NCI-H526 treated with DMSO at 0.1 percent for 48 hours (cell line): ENCODE results near the gene SMIM5.
"Not testable (repeated sequence)": the region's sequence is repeated elsewhere in the genome, so short reads cannot be mapped to it uniquely, and the experiment has no call there.

Experiments used
- DNase-seq: peaks from one replicate; lab custom pipeline; 2025; lab: John Stamatoyannopoulos, UW

Gene SMIM5

GRCh38 chr17:75632863-75633485 is at the start of gene SMIM5:
Gene SMIM5, plus strand, starts transcription at chr17:75633434. Its CDS starts 6,768 bp downstream, at chr17:75640202.
- peak; percentile 13 for DNase-seq

GRCh38 chr17:75584849-75585175 is 48.4 kb upstream of the SMIM5 start:
- no peak for DNase-seq

- no peak for DNase-seq
Measured at GRCh38 chr17:75587675-75588595, 45.3 kb upstream of the SMIM5 start, which contains the start of gene MYO15B. Gene MYO15B, plus strand, starts transcription at chr17:75587800. Its CDS starts 258 bp downstream, at chr17:75588058.

- DNase-seq: no peak
Measured at GRCh38 chr17:75588596-75589011, 44.6 kb upstream of the SMIM5 start.

- peak; percentile 75 for DNase-seq
Measured at GRCh38 chr17:75589012-75589918, 44.0 kb upstream of the SMIM5 start.

GRCh38 chr17:75589919-75590303 is 43.3 kb upstream of the SMIM5 start:
- no peak for DNase-seq

- DNase-seq: no peak
Measured at GRCh38 chr17:75590314-75590761, 42.9 kb upstream of the SMIM5 start.

- no peak for DNase-seq
Measured at GRCh38 chr17:75590849-75591721, 42.1 kb upstream of the SMIM5 start.

- DNase-seq: no peak
Measured at GRCh38 chr17:75591722-75592302, 41.4 kb upstream of the SMIM5 start.

- DNase-seq: no peak
Measured at GRCh38 chr17:75592348-75593020, 40.8 kb upstream of the SMIM5 start.

GRCh38 chr17:75593430-75593829 is 39.8 kb upstream of the SMIM5 start:
- not testable (repeated sequence) for DNase-seq

- DNase-seq: no peak
Measured at GRCh38 chr17:75594499-75595283, 38.5 kb upstream of the SMIM5 start.

- no peak for DNase-seq
Measured at GRCh38 chr17:75595284-75595919, 37.8 kb upstream of the SMIM5 start.

- no peak for DNase-seq
Measured at GRCh38 chr17:75595920-75596313, 37.3 kb upstream of the SMIM5 start.

GRCh38 chr17:75596320-75597087 is 36.7 kb upstream of the SMIM5 start:
- DNase-seq: no peak

GRCh38 chr17:75601057-75601987 is 31.9 kb upstream of the SMIM5 start:
- DNase-seq: peak; percentile 43

- DNase-seq: no peak
Measured at GRCh38 chr17:75602644-75603043, 30.6 kb upstream of the SMIM5 start.
